ENCODE measurements around the gene MYO3B.

Gene MYO3B

GRCh38 chr2:170350929-170351826 is 173.2 kb downstream of the MYO3B start:
- TF ChIP-seq MAX (IDR thresholded peaks at IDR 0.05; ENCODE audit: low read depth, low read length) (no peak), POLR2A (IDR thresholded peaks at IDR 0.05; ENCODE audit: extremely low read depth, insufficient read length) (no peak), CTCF (IDR thresholded peaks at IDR 0.05; ENCODE audit: low read depth, low read length) (no peak), MYC (IDR thresholded peaks at IDR 0.05; ENCODE audit: low read depth, low read length) (no peak)
- no peak for DNase-seq (ENCODE audit: low read depth)
- H3K4me3 ChIP-seq (ENCODE audit: low read depth, low read length), result no peak overlapping the region

GRCh38 chr2:170353723-170354122 is 175.8 kb downstream of the MYO3B start:
- H3K4me3 ChIP-seq (ENCODE audit: low read depth, low read length), result no peak overlapping the region
- no peak for DNase-seq (ENCODE audit: low read depth)
- TF ChIP-seq CTCF (IDR thresholded peaks at IDR 0.05; ENCODE audit: low read depth, low read length) (no peak), MAX (IDR thresholded peaks at IDR 0.05; ENCODE audit: low read depth, low read length) (no peak), POLR2A (IDR thresholded peaks at IDR 0.05; ENCODE audit: extremely low read depth, insufficient read length) (no peak), MYC (IDR thresholded peaks at IDR 0.05; ENCODE audit: low read depth, low read length) (no peak)

GRCh38 chr2:170354388-170354787 is 176.4 kb downstream of the MYO3B start:
- TF ChIP-seq MAX (IDR thresholded peaks at IDR 0.05; ENCODE audit: low read depth, low read length) (no peak), MYC (IDR thresholded peaks at IDR 0.05; ENCODE audit: low read depth, low read length) (no peak), POLR2A (IDR thresholded peaks at IDR 0.05; ENCODE audit: extremely low read depth, insufficient read length) (no peak), CTCF (IDR thresholded peaks at IDR 0.05; ENCODE audit: low read depth, low read length) (no peak)
- no peak for DNase-seq (ENCODE audit: low read depth)
- no peak overlapping the region for H3K4me3 ChIP-seq (ENCODE audit: low read depth, low read length)

GRCh38 chr2:170354855-170355780 is 177.2 kb downstream of the MYO3B start:
- DNase-seq (ENCODE audit: low read depth), result no peak
- no peak for TF ChIP-seq MAX (IDR thresholded peaks at IDR 0.05; ENCODE audit: low read depth, low read length)
- no peak for TF ChIP-seq POLR2A (IDR thresholded peaks at IDR 0.05; ENCODE audit: extremely low read depth, insufficient read length)
- no peak overlapping the region for H3K4me3 ChIP-seq (ENCODE audit: low read depth, low read length)

- H3K4me3 ChIP-seq (ENCODE audit: low read depth, low read length), result no peak overlapping the region
- no peak for DNase-seq (ENCODE audit: low read depth)
These were observed 181.5 kb downstream of the MYO3B start for GRCh38 chr2:170359466-170359865.

More at GRCh38 chr2:170359466-170359865, 181.5 kb downstream of the MYO3B start:
- TF ChIP-seq MAX (IDR thresholded peaks at IDR 0.05; ENCODE audit: low read depth, low read length) (no peak), MYC (IDR thresholded peaks at IDR 0.05; ENCODE audit: low read depth, low read length) (no peak), POLR2A (IDR thresholded peaks at IDR 0.05; ENCODE audit: extremely low read depth, insufficient read length) (no peak), CTCF (IDR thresholded peaks at IDR 0.05; ENCODE audit: low read depth, low read length) (no peak)

Data from NB4 (cell line).